Panc1 (cell line): ENCODE measurements around the gene MCU.

ENCODE experiments used
- CTCF ChIP-seq: fragments of 450-650 bp; IDR thresholded peaks from 2 replicates; pipeline ENCODE4 v1.5.1; 2017; ENCODE audit warnings: mild to moderate bottlenecking
- POLR2AphosphoS5 ChIP-seq: IDR thresholded peaks from 2 replicates; pipeline ENCODE4 v1.6.1; 2012; ENCODE audit warnings: mild to moderate bottlenecking, low read depth, low read length, moderate library complexity
- REST ChIP-seq, 2 experiments: IDR thresholded peaks; 2 replicates each; pipeline ENCODE4 v1.6.1; 2011 to 2012; ENCODE audit warnings: low read depth in 2 of 2, control low read depth in 1 of 2, low read length in 1 of 2, mild to moderate bottlenecking in 1 of 2, moderate library complexity in 1 of 2; ENCODE audit not compliant: insufficient read depth in 1 of 2
- SIN3A ChIP-seq: IDR thresholded peaks from 2 replicates; pipeline ENCODE4 v1.6.1; 2012; ENCODE audit warnings: low read depth, mild to moderate bottlenecking, low read length, moderate library complexity, borderline replicate concordance; ENCODE audit not compliant: insufficient read depth
- TCF7L2 ChIP-seq: IDR thresholded peaks from 2 replicates; pipeline ENCODE4 v1.6.1; 2011; ENCODE audit warnings: mild to moderate bottlenecking, low read depth, low read length, inconsistent platforms

- TF ChIP-seq CTCF (no peak), REST (IDR thresholded peaks at IDR 0.05; ENCODE audit: insufficient read depth in 1 of 2, low read depth in 2 of 2, low read length in 1 of 2) (no peak), POLR2AphosphoS5 (no peak), SIN3A (no peak), TCF7L2 (no peak)
Observed at GRCh38 chr10:72812415-72812752, 120.4 kb downstream of the MCU start.
